Measurements from ENCODE around the gene KMT2D. TPM values are rescaled to one million over a fixed set of nuclear protein-coding genes. Genes with fewer than 3 reads are reported as not detected.

KMT2D gene
- total and polyA plus RNA-seq, 10 of the 15 experiments (the other 5 are each of a cell fraction or from before 2014, with no cell fraction given) = 0.51 to 71.5 (median 10.4) TPM

GRCh38 chr12:49060237-49061156 is at the start of gene KMT2D (continued):
- peak in 1 of 3 experiments; percentile 28; a peak in 1 of 6 replicates for TF ChIP-seq CTCF (IDR thresholded peaks at IDR 0.05 in 2 of 3, conservative IDR thresholded peaks at IDR 0.05 in 1 of 3; ENCODE audit: control insufficient read depth in 2 of 3, extremely low read depth in 1 of 3, insufficient read depth in 1 of 3, low read depth in 3 of 3, low read length in 3 of 3)
- peak; percentile 70 for TF ChIP-seq HCFC1 (IDR thresholded peaks at IDR 0.05; ENCODE audit: low read length)
- TF ChIP-seq POLR2A (IDR thresholded peaks at IDR 0.05; ENCODE audit: low read depth, low read length) = peak; percentile 80
- TF ChIP-seq IKZF2 (IDR thresholded peaks at IDR 0.05) = peak; percentile 90 to 92
- no peak for TF ChIP-seq BCL3 (IDR thresholded peaks at IDR 0.05; ENCODE audit: borderline replicate concordance, insufficient read depth, low read depth, low read length, poor library complexity, severe bottlenecking)
- no peak for TF ChIP-seq SMAD1 (IDR thresholded peaks at IDR 0.05; ENCODE audit: low read depth, partially characterized antibody)
- no peak for TF ChIP-seq ZNF622 (IDR thresholded peaks at IDR 0.05)
- peak; percentile 96 for TF ChIP-seq IKZF1 (conservative IDR thresholded peaks at IDR 0.05)
- TF ChIP-seq SREBF2 (IDR thresholded peaks at IDR 0.05; ENCODE audit: low read length) = no peak
- peak; percentile 48 for TF ChIP-seq BRCA1 (IDR thresholded peaks at IDR 0.05; ENCODE audit: low read depth, low read length)
- no peak for TF ChIP-seq CHD4 (IDR thresholded peaks at IDR 0.05)
- TF ChIP-seq ATF3 (IDR thresholded peaks at IDR 0.05; ENCODE audit: borderline replicate concordance, extremely low read depth, low read depth, low read length) = no peak
- 0 out of 2 replicates have a peak, but pooled peaks have one; percentile 52 for TF ChIP-seq ZNF592 (IDR thresholded peaks at IDR 0.05)
- no peak for TF ChIP-seq RCOR1 (conservative IDR thresholded peaks at IDR 0.05; ENCODE audit: low read depth, low read length)
- TF ChIP-seq KAT2A (conservative IDR thresholded peaks at IDR 0.05; ENCODE audit: control insufficient read depth, low read depth, low read length) = no peak
- TF ChIP-seq ATF7 (IDR thresholded peaks at IDR 0.05; ENCODE audit: low read depth) = peak; percentile 81
- peak; percentile 16; the same call in 1 of the 2 replicates for TF ChIP-seq TCF12 (IDR thresholded peaks at IDR 0.05; ENCODE audit: low read depth, low read length)
- TF ChIP-seq PAX5 (IDR thresholded peaks at IDR 0.05; ENCODE audit: borderline replicate concordance, low read depth, low read length) = peak; percentile 62; the same call in 1 of the 2 replicates
- peak; percentile 29 for TF ChIP-seq SIX5 (IDR thresholded peaks at IDR 0.05; ENCODE audit: low read depth, low read length, severe bottlenecking)

All from GM12878 (cell line).